HG02885 (cell line): Measurements from ENCODE around the gene EPHA10.
A peak's percentile ranks its signal among the peaks of the same experiment; 100 is the strongest.
"Not testable (repeated sequence)": the region's sequence is repeated elsewhere in the genome, so short reads cannot be mapped to it uniquely, and the experiment has no call there.

Experiments used
- ATAC-seq: cut with Tn5 transposase; IDR thresholded peaks from one replicate; pipeline ENCODE4 v1.9.1; 2021; ENCODE audit warnings: mild to moderate bottlenecking; ENCODE audit not compliant: unreplicated experiment, poor library complexity

EPHA10 gene

DNA sequence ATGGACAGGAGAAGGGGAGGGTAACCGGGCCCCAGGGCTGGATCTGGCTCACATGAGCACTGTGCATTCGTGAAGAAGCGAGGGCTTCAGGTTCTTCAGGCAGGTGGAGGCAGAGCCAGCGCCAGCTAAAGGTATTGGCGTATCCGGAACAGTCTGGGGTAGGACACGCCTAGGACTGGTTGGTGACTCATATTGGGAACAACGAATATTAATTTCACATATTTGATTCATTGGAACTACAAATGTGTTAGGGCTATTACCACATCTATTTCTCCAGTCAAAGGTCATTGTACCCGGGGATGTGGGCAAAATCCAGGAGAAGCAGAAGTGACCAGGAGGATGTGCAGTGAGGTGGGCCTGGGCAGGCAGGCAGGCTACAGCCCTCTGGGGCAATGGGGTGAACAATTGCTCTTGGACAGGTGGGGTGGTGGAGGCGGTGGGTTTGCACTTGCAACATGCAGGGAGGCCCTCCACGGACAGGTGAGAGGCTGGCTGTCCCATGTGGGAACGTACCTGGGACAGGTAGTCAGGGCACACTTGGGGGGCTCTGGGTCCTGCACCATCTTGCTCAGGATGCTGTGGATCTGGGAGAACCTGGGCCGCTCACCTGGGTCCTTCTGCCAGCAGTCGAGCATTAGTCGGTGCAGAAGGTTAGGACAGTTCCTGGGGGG, 45.9 kb downstream of the EPHA10 start:
- no peak for ATAC-seq

DNA sequence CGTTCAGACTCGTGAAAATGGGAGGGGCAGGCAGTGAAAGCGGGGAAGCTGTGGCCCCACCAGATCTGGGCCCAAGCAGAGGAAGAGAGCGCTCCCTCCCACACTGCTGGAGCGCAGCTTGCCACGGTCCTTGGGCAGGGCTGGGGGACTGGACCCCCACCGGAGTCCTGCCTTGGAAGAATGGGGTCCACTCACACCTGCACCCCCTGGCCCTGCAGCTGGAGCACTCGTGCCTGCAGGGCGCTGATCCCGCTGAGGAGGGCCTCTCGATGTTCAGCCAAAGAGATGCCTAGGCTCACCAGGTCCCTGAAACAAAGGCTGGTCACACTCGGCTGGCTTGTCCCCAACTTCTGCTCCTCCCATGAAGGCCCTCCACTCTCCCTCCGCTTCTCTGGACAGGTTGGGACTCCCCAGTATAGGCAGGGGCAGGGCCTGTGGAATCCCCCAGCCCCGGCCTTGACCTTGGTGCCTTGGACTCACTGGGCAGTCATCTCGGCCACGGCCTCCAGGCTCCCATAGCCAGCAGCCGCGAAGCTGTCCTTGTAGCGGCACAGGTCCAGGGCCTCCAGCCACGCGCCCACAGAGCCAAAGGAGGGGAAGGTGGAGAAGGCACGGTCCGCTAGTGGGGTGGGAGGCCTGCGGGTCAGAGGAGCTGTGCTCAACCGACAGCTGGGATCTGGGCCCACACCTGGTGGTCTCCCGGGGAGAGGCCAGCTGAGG, 46.6 kb downstream of the EPHA10 start:
- ATAC-seq, result no peak

DNA sequence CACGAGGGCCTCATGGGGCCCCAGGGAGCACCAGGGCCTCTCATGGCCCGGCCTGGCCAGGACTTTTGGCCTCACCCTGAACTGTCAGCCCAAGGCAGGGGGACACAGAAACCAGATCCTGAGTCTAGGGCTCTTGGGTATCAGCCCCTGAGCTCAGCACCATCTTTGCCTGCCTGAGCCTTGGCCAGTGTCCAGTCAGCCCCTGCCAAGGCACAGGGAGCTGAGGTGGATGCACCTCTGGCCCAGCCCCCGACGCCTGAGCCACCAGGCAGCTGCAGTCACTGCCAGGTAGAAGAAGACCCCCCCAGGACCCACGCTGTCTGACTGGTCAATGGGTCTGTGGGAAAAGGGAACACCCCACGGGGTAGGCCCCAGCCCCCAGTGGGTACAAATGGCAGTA, 47.3 kb downstream of the EPHA10 start:
- no peak for ATAC-seq

DNA sequence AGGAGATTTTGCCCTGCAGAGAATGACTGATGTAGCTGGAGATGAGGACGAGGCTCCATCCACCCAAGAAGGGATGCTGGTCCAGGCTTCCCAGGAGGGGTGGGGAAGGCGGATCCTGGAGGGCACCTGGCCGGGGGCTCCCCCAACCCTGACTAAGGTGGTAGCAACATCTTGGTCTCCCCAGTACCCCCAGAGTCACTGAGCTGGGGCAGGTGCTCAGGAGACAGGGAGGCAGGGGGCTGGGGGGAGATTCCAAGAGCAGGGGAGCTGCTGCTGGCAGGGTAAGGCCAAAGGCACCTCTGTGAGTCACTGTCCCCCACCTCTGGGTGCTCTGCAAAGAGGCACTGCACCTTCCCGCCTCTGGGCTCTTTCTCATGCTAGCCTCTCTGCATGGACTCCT, 48.6 kb downstream of the EPHA10 start:
- ATAC-seq, result no peak

- ATAC-seq, result no peak
These were observed 50.2 kb downstream of the EPHA10 start for GRCh38 chr1:37714689-37715088.

DNA sequence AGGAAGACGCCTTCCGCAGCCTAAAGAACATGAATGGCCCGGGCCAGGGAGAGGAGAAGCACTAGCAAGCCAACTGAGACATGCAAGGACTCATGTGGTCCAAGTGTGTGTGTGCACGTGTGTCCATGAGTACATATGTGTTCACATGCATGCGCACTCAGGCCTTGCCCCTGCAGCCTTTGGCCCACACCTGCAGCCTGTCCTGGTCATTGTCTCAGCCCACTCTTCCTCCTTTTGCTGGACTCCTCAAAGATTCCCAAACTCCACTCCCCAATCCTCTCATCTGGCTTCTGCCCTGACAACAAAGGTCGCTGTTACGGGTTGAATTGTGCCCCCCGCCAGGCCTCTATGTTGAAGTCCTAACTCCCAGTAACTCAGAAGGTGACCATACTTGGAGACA, 50.7 kb downstream of the EPHA10 start:
- no peak for ATAC-seq

DNA sequence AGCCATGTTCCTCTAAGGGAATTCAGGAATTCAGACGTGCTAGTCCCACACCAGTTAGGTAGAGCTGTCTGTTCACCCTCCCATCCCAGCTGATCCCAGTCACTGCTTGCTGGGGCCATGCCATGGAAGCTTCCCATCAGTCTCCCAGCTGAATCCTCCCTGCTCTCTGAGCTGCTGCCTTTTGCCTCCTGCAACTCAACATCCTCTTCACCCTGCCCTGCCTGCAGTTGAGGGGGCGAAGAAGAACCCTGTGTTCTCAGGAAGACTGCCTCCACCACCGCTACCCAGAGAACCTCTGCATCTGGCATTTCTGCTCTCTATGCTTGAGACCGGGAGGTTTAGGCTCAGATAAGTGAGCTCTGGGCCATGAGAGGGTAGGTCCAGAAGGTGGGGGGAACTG, 56.4 kb downstream of the EPHA10 start:
- no peak for ATAC-seq

- ATAC-seq, result no peak
These were observed 59.5 kb downstream of the EPHA10 start for GRCh38 chr1:37705399-37705798.

GRCh38 chr1:37704966-37705365, 60.0 kb downstream of the EPHA10 start:
- ATAC-seq, result no peak

GRCh38 chr1:37703061-37703460, 61.9 kb downstream of the EPHA10 start:
- ATAC-seq, result no peak

GRCh38 chr1:37701051-37701450, 63.9 kb downstream of the EPHA10 start:
- ATAC-seq, result no peak

DNA sequence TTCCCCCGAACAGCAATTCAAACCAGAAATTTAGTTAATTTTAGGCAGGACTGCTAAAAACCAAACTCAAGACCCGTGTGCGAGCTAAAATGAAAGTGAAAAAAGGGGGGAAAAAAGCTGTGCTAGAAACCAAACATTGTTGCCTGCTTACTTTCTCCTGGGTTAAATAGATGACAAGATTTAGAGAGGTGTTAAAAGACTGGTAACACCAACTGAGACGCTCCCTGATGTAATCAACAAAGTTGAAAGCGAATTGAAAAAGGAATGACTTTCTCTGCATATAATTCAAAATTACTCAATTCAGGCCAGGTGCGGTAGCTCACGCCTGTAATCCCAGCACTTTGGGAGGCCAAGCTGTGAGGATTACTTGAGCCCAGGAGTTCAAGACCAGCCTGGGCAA, 65.8 kb downstream of the EPHA10 start:
- no peak for ATAC-seq

GRCh38 chr1:37697737-37698136, 67.2 kb downstream of the EPHA10 start:
- ATAC-seq, result no peak

DNA sequence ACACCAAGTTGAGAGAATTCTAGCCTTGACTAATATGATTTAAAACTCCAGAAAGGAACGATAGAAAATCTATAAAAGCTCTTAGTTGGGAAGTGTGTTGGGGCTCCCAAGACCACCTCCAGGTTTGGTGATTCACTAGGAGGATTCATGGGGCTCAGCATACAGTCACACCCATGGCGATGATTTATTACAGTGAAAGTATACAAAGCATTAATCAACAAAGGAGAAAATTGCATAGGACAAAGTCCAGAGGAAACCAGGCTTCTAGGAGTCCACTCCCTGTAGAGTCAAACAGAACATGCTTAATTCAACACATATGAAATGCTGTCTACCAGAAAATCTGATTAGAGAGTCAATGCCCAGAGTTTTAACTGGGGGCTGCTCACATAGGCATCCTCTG, 67.8 kb downstream of the EPHA10 start:
- no peak for ATAC-seq

DNA sequence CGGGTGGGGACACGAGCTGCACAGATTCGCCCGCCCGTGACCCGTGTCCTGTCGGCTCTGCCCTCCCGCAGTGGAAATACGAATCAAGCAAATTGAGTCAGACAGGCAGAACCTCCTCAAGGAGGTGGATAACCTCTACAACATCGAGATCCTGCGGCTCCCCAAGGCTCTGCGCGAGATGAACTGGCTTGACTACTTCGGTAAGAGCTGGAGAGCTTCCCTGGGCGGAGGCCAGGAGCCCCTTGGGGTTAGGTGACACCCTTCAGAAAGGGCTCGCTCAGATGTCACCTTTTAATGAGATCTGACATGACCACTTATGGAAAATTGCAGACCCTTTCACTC, 72.1 kb downstream of the EPHA10 start:
- no peak for ATAC-seq

GRCh38 chr1:37692078-37692833, 72.7 kb downstream of the EPHA10 start, which contains the start of gene CDCA8:
TSS of gene CDCA8 (plus strand) at chr1:37692516. CDS start at chr1:37692691, 175 bp downstream.
- peak; percentile 82 for ATAC-seq

- ATAC-seq, result no peak
These were observed 73.3 kb downstream of the EPHA10 start for GRCh38 chr1:37691497-37692077.

GRCh38 chr1:37688926-37689325, 76.0 kb downstream of the EPHA10 start:
- no peak for ATAC-seq

- not testable (repeated sequence) for ATAC-seq
These were observed 77.2 kb downstream of the EPHA10 start for GRCh38 chr1:37687764-37688163.

- no peak for ATAC-seq
These were observed 79.2 kb downstream of the EPHA10 start for GRCh38 chr1:37685722-37686121.

- not testable (repeated sequence) for ATAC-seq
These were observed 80.7 kb downstream of the EPHA10 start for GRCh38 chr1:37684182-37684581.
